ENCODE results near the gene TMEM175.
A peak's percentile ranks its signal among the peaks of the same experiment; 100 is the strongest.

TMEM175 gene

GRCh38 chr4:931960-932712 is at the start of gene TMEM175, which contains the start of gene GAK:
TMEM175 (plus strand) TSS chr4:932460; CDS start chr4:947740, 15,280 bp downstream.
GAK (minus strand) TSS chr4:932316; CDS start chr4:932187, 129 bp downstream.
- DNase-seq, result peak; percentile 90 to 96 (median 92)

GRCh38 chr4:882646-883045 is 49.6 kb upstream of the TMEM175 start:
- no peak for DNase-seq

GRCh38 chr4:883377-884095 is 48.7 kb upstream of the TMEM175 start:
- DNase-seq, result no peak

GRCh38 chr4:884259-884658 is 48.0 kb upstream of the TMEM175 start:
- DNase-seq, result no peak

- DNase-seq, result no peak
Observed at GRCh38 chr4:884896-885295, 47.4 kb upstream of the TMEM175 start.

- DNase-seq, result no peak
Observed at GRCh38 chr4:885353-885752, 46.9 kb upstream of the TMEM175 start.

GRCh38 chr4:886244-886643 is 46.0 kb upstream of the TMEM175 start:
- DNase-seq, result no peak

GRCh38 chr4:887034-887763 is 45.1 kb upstream of the TMEM175 start:
- no peak for DNase-seq

GRCh38 chr4:888029-888428 is 44.2 kb upstream of the TMEM175 start:
- no peak for DNase-seq

GRCh38 chr4:889516-889915 is 42.7 kb upstream of the TMEM175 start:
- no peak for DNase-seq

GRCh38 chr4:890036-890695 is 42.1 kb upstream of the TMEM175 start:
- no peak for DNase-seq

GRCh38 chr4:891747-892146 is 40.5 kb upstream of the TMEM175 start:
- no peak for DNase-seq

- DNase-seq, result no peak
Observed at GRCh38 chr4:892780-893179, 39.5 kb upstream of the TMEM175 start.

- no peak for DNase-seq
Observed at GRCh38 chr4:893276-893994, 38.8 kb upstream of the TMEM175 start.

- no peak for DNase-seq
Observed at GRCh38 chr4:893995-894705, 38.1 kb upstream of the TMEM175 start.

GRCh38 chr4:895596-895995 is 36.7 kb upstream of the TMEM175 start:
- no peak for DNase-seq

- DNase-seq, result no peak
Observed at GRCh38 chr4:896216-896615, 36.0 kb upstream of the TMEM175 start.

GRCh38 chr4:896630-897029 is 35.6 kb upstream of the TMEM175 start:
- no peak for DNase-seq

GRCh38 chr4:898123-898522 is 34.1 kb upstream of the TMEM175 start:
- DNase-seq, result no peak

GRCh38 chr4:898869-899555 is 33.2 kb upstream of the TMEM175 start:
- no peak for DNase-seq

- DNase-seq, result no peak
Observed at GRCh38 chr4:899556-899906, 32.7 kb upstream of the TMEM175 start.
